ENCODE measurements around the gene TRDMT1. TPM values are rescaled to one million over a fixed set of nuclear protein-coding genes. Genes with fewer than 3 reads are reported as not detected.

Gene TRDMT1
- total and polyA plus RNA-seq, 8 donors: 6.6 to 18.4 (median 12.7) TPM

DNA sequence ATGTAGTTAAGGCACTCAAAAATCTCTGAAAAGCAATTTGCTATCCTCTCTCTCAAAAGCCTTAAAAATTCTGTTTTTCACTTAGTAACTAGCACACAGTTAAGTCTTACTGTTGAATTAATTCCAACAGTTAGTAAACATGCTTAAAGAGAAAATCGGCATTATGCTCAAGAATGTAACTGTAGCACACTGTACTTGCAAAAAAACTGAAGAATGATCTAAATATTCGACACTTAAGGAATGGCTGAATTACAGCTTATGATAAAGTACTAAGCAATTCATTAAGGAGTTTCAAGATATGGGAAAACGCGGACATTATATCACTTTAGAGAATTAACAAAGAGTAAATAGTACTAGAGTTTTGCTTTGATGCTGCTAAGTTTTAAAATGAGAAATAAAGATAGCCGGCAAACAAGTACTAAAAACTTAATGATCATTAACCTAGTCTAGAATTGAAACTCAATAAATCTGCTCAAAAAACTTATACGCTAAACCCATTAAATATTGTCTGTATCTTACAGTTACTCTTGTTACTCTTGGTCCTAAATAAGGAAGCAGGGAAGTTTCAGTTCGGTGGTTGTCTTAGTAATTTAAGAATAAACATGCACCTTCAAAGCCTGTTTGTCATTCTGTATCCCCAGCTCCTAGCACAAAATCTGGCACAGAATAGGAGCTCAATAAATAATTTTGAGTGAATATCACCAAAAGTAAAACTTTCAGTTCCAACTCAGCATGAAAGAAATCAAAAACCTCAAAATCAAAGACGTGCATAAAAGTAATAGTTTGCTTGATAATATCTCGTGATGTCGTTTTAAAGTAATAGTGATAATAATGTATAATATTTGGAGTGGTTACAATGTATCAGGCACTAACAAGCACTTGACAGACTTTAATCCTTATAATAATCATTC is 1.2 kb downstream of the TRDMT1 start:
- intact Hi-C loops (cut with DNase I): loop anchor here in 1 of 2 donors (10.0 kb wide), 1 partner anchor 195 kb away; no protein-coding TSS in a partner anchor
- Histone ChIP-seq H3K27me3 (no peaks in the 10 kb centered on the region), H3K36me3 (no peaks in the 10 kb centered on the region), H3K4me1 (peaks cover 10 to 22% of the 10 kb centered on the region in 2 donors), H3K9me3 (no peaks in the 10 kb centered on the region), H3K4me3 (peak overlapping the region; percentile 64 to 69), H3K27ac (peak overlapping the region; percentile 96 to 98)
- ATAC-seq: peak; percentile 19
- TF ChIP-seq, protein P1, sequence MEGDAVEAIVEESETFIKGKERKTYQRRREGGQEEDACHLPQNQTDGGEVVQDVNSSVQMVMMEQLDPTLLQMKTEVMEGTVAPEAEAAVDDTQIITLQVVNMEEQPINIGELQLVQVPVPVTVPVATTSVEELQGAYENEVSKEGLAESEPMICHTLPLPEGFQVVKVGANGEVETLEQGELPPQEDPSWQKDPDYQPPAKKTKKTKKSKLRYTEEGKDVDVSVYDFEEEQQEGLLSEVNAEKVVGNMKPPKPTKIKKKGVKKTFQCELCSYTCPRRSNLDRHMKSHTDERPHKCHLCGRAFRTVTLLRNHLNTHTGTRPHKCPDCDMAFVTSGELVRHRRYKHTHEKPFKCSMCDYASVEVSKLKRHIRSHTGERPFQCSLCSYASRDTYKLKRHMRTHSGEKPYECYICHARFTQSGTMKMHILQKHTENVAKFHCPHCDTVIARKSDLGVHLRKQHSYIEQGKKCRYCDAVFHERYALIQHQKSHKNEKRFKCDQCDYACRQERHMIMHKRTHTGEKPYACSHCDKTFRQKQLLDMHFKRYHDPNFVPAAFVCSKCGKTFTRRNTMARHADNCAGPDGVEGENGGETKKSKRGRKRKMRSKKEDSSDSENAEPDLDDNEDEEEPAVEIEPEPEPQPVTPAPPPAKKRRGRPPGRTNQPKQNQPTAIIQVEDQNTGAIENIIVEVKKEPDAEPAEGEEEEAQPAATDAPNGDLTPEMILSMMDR (IDR thresholded peaks at IDR 0.05): no peak
- DNase-seq: no peak

GRCh38 chr10:17199351-17199804 is 2.1 kb downstream of the TRDMT1 start:
- Histone ChIP-seq H3K36me3 (no peaks in the 10 kb centered on the region), H3K4me1 (peaks cover 10 to 22% of the 10 kb centered on the region in 2 donors), H3K27me3 (no peaks in the 10 kb centered on the region), H3K9me3 (no peaks in the 10 kb centered on the region), H3K27ac (peak overlapping the region; percentile 96 to 98), H3K4me3 (peak overlapping the region in 1 of 2 donors; percentile 64)
- ATAC-seq (no peak), DNase-seq (no peak)
- intact Hi-C loops (cut with DNase I): no loop called here
- TF ChIP-seq, protein P1 (IDR thresholded peaks at IDR 0.05): no peak

DNA sequence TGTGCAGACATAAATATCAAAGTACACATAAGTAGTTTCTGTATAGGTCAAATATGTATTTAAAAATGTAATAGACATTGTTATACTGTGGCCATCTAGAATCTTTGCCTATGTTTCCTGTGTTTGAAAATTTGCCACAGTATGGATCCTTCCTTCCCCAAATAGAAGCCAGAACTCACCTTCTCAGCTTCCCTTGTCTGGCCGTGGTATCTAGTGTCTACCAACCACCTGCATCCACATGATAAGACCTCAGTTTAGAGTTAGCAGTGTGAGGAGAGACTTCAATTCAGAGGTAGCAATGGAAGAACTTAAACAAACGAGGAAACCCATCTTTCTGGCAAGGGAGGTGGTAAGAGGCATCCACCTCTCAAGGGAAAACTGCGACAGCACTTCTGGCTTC is 4.9 kb downstream of the TRDMT1 start:
- Histone ChIP-seq H3K36me3 (no peaks in the 10 kb centered on the region), H3K9me3 (no peaks in the 10 kb centered on the region), H3K27ac (no peak overlapping the region), H3K27me3 (no peaks in the 10 kb centered on the region), H3K4me3 (no peak overlapping the region), H3K4me1 (peaks cover 10 to 17% of the 10 kb centered on the region in 2 donors)
- DNase-seq (no peak), ATAC-seq (no peak)
- intact Hi-C loops (cut with DNase I): no loop called here
- TF ChIP-seq, protein P1 (IDR thresholded peaks at IDR 0.05): no peak

GRCh38 chr10:17196045-17196444 is 5.4 kb downstream of the TRDMT1 start:
- H3K36me3 ChIP-seq: no peaks in the 10 kb centered on the region
- ATAC-seq (no peak), DNase-seq (no peak)
- H3K9me3 ChIP-seq: no peaks in the 10 kb centered on the region
- TF ChIP-seq, protein P1 (IDR thresholded peaks at IDR 0.05): no peak
- H3K27ac ChIP-seq: no peak overlapping the region
- H3K4me3 ChIP-seq: no peak overlapping the region
- intact Hi-C loops (cut with DNase I): no loop called here
- H3K27me3 ChIP-seq: no peaks in the 10 kb centered on the region
- peaks cover 10 to 16% of the 10 kb centered on the region in 2 donors for H3K4me1 ChIP-seq

- Histone ChIP-seq H3K9me3 (no peaks in the 10 kb centered on the region), H3K27ac (no peak overlapping the region), H3K4me1 (peaks cover 9 to 15% of the 10 kb centered on the region in 2 donors), H3K36me3 (no peaks in the 10 kb centered on the region), H3K4me3 (no peak overlapping the region), H3K27me3 (no peaks in the 10 kb centered on the region)
- no peak for DNase-seq
- TF ChIP-seq, protein P1 (IDR thresholded peaks at IDR 0.05): no peak
- no peak for ATAC-seq
- intact Hi-C loops (cut with DNase I): no loop called here
Observed at GRCh38 chr10:17195083-17195482, 6.4 kb downstream of the TRDMT1 start.

Data from left lung (tissue), 10 donors.